ENCODE measurements around the gene VPS16.

Gene VPS16

DNA sequence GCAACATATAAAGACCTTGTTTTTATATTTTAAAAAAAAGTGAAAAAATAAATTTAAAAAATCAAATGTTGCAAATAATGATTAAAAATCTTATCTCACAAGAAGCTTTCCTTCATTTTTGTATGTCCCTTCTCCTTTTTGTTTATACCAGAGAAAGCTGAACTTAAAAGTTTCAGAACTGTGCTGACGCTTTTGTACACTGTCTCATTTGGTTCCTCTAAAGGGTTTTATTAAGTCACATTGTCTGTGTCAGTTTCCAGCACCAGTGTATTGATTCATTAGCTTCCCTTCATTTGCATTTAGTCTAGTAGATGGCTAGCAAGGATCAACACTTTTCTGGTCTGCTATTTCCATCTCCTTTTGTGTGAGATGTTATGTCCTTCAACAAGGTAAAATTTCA is 6.8 kb upstream of the VPS16 start:
- Histone ChIP-seq H4K20me1 (ENCODE audit: insufficient read depth, low read length) (no peaks in the 10 kb centered on the region), H3K27ac (ENCODE audit: low read length) (no peak overlapping the region), H3K36me3 (replicated peaks; ENCODE audit: low read depth, low read length) (peaks cover 20% of the 10 kb centered on the region), H3K4me2 (ENCODE audit: low read length) (no peak overlapping the region), H3K4me1 (ENCODE audit: low read length) (peaks cover 15% of the 10 kb centered on the region), H3K9ac (ENCODE audit: low read length) (no peak overlapping the region), H3K4me3 (ENCODE audit: low read length) (no peak overlapping the region), H3K79me2 (ENCODE audit: low read length) (no peaks in the 10 kb centered on the region), H3K9me3 (ENCODE audit: insufficient read depth, low read length) (no peaks in the 10 kb centered on the region), H2AFZ (ENCODE audit: low read depth, low read length) (no peak overlapping the region), H3K27me3 (ENCODE audit: low read depth, low read length) (peaks cover 12% of the 10 kb centered on the region)
- no peak for TF ChIP-seq EZH2phosphoT487 (IDR thresholded peaks at IDR 0.05; ENCODE audit: low read depth)
- TF ChIP-seq, protein P1, sequence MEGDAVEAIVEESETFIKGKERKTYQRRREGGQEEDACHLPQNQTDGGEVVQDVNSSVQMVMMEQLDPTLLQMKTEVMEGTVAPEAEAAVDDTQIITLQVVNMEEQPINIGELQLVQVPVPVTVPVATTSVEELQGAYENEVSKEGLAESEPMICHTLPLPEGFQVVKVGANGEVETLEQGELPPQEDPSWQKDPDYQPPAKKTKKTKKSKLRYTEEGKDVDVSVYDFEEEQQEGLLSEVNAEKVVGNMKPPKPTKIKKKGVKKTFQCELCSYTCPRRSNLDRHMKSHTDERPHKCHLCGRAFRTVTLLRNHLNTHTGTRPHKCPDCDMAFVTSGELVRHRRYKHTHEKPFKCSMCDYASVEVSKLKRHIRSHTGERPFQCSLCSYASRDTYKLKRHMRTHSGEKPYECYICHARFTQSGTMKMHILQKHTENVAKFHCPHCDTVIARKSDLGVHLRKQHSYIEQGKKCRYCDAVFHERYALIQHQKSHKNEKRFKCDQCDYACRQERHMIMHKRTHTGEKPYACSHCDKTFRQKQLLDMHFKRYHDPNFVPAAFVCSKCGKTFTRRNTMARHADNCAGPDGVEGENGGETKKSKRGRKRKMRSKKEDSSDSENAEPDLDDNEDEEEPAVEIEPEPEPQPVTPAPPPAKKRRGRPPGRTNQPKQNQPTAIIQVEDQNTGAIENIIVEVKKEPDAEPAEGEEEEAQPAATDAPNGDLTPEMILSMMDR (IDR thresholded peaks at IDR 0.05; ENCODE audit: low read depth, low read length): no peak

DNA sequence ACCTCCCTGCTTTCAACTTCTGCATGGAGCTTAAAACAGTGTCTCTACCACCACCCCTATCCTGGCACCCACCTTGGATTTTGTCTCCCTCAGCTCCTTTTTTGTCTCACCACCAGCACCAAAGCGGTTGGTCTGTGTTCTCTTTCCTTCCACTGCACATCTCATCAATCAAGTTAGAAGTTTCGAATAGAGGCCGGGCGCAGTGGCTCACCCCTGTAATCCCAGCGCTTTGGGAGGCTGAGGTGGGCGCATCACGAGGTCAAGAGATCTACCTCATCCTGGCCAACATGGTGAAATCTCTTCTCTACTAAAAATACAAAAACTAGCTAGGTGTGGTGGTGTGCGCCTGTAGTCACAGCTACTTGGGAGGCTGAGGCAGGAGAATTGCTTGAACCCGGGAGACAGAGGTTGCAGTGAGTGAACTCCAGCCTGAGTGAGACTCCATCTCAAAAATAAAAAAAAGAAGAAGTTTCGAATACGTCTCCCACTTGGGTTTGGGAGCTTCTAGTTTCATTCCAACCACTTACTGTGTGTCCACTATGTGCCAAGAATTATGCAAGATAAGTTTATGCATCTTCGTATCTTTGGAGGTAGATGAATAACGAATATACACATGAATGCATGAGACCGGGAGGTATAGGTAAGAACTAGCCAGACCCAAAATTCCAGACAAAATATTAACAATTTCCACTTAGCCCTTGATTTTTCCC is 6.0 kb upstream of the VPS16 start:
- peaks cover 20% of the 10 kb centered on the region for H3K36me3 ChIP-seq (replicated peaks; ENCODE audit: low read depth, low read length)
- H3K4me1 ChIP-seq (ENCODE audit: low read length): peaks cover 15% of the 10 kb centered on the region
- H3K27me3 ChIP-seq (ENCODE audit: low read depth, low read length): peaks cover 5% of the 10 kb centered on the region; the same call in 1 of the 2 replicates
- no peaks in the 10 kb centered on the region for H3K9me3 ChIP-seq (ENCODE audit: insufficient read depth, low read length)
- TF ChIP-seq, protein P1 (IDR thresholded peaks at IDR 0.05; ENCODE audit: low read depth, low read length): no peak
- no peak for TF ChIP-seq EZH2phosphoT487 (IDR thresholded peaks at IDR 0.05; ENCODE audit: low read depth)
- no peak overlapping the region for H3K9ac ChIP-seq (ENCODE audit: low read length)
- no peaks in the 10 kb centered on the region for H3K79me2 ChIP-seq (ENCODE audit: low read length)
- no peak overlapping the region for H2AFZ ChIP-seq (ENCODE audit: low read depth, low read length)
- no peak overlapping the region for H3K4me2 ChIP-seq (ENCODE audit: low read length)
- H3K27ac ChIP-seq (ENCODE audit: low read length): no peak overlapping the region
- no peaks in the 10 kb centered on the region for H4K20me1 ChIP-seq (ENCODE audit: insufficient read depth, low read length)
- no peak overlapping the region for H3K4me3 ChIP-seq (ENCODE audit: low read length)

DNA sequence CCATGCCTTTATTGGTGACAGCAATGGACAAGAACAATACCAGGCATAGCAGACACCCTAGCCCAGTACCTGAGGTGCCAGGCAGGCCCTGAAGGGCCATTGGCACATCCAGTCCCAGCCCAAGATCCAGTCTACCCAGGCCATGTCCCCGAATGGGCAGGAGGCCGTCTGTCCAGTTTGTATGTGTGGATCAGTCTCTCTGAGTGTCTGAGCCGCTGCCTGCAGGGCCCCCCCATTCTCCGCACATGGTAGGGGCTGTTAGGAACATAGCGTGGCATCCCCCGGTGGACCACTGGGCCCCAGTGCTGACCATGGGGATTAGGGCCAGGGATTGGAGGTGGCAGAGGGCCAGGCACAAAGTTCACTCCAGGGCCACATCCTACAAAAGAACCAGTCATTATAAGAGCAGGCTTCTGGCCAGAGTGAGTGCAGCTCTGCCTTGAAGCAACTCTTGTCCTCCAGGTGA is 5.2 kb upstream of the VPS16 start:
- H3K4me1 ChIP-seq (ENCODE audit: low read length): peaks cover 18% of the 10 kb centered on the region
- H2AFZ ChIP-seq (ENCODE audit: low read depth, low read length): no peak overlapping the region
- no peak overlapping the region for H3K4me2 ChIP-seq (ENCODE audit: low read length)
- H3K27me3 ChIP-seq (ENCODE audit: low read depth, low read length): no peaks in the 10 kb centered on the region
- no peak for TF ChIP-seq EZH2phosphoT487 (IDR thresholded peaks at IDR 0.05; ENCODE audit: low read depth)
- TF ChIP-seq, protein P1 (IDR thresholded peaks at IDR 0.05; ENCODE audit: low read depth, low read length): no peak
- H3K36me3 ChIP-seq (replicated peaks; ENCODE audit: low read depth, low read length): peaks cover 20% of the 10 kb centered on the region
- H3K27ac ChIP-seq (ENCODE audit: low read length): no peak overlapping the region
- H3K4me3 ChIP-seq (ENCODE audit: low read length): no peak overlapping the region
- no peak overlapping the region for H3K9ac ChIP-seq (ENCODE audit: low read length)
- no peaks in the 10 kb centered on the region for H3K9me3 ChIP-seq (ENCODE audit: insufficient read depth, low read length)
- H4K20me1 ChIP-seq (ENCODE audit: insufficient read depth, low read length): no peaks in the 10 kb centered on the region
- no peaks in the 10 kb centered on the region; the same call in 1 of the 2 replicates for H3K79me2 ChIP-seq (ENCODE audit: low read length)

DNA sequence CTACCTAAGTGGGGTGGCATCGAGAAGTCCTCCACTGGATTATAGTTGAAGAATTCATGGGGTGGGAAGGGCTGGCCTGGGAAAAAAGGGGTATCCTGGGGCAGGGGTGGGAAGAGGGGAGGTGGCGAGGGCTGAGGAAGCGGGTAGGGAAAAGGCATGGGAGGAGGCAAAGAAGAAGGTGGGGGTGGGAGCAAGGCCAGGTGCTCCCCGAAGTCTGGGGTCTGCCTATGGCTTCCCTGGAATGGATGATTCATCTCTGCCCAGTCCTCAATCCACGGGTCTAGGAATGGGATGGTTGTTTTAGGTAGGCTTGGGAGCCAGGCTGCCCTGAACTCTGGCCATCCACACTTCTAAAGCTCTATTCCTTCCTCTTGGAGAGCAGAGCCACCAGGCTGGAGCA is 4.5 kb upstream of the VPS16 start:
- Histone ChIP-seq H3K4me3 (ENCODE audit: low read length) (no peak overlapping the region), H3K36me3 (replicated peaks; ENCODE audit: low read depth, low read length) (peaks cover 20% of the 10 kb centered on the region), H3K4me1 (ENCODE audit: low read length) (peaks cover 18% of the 10 kb centered on the region), H3K27ac (ENCODE audit: low read length) (no peak overlapping the region), H3K9me3 (ENCODE audit: insufficient read depth, low read length) (no peaks in the 10 kb centered on the region), H4K20me1 (ENCODE audit: insufficient read depth, low read length) (no peaks in the 10 kb centered on the region), H3K79me2 (ENCODE audit: low read length) (no peaks in the 10 kb centered on the region; the same call in 1 of the 2 replicates), H3K9ac (ENCODE audit: low read length) (no peak overlapping the region), H3K4me2 (ENCODE audit: low read length) (no peak overlapping the region), H2AFZ (ENCODE audit: low read depth, low read length) (no peak overlapping the region), H3K27me3 (ENCODE audit: low read depth, low read length) (no peaks in the 10 kb centered on the region)
- TF ChIP-seq, protein P1 (IDR thresholded peaks at IDR 0.05; ENCODE audit: low read depth, low read length): no peak
- TF ChIP-seq EZH2phosphoT487 (IDR thresholded peaks at IDR 0.05; ENCODE audit: low read depth): no peak

All from OCI-LY3 (cell line).